ENCODE data around the gene COG1. TPM values are rescaled to one million over a fixed set of nuclear protein-coding genes. Genes with fewer than 3 reads are reported as not detected.

Gene COG1
- total RNA-seq, 1 donor from 2014 or later, result 11.7 TPM

DNA sequence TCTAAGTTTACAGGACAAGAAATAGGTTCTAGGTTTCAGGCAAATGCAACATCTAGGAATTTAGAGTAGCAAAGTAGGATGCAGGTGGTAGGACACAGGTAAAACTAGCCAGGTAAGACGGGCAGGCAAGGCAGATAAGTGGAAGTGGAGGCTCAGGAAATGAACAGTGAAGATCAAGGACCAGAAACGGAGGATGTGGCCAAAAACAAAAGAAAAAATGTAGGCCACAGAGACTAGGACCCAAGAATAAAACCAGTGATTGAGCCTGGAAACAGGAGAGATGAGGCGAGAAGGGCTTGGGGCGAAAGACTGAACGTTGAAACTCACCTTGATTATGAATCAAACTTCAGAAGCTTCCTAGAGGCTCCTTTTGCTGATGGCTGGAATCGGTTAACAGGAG lies 44.9 kb downstream of the COG1 start:
- peaks cover 44% of the 10 kb centered on the region for H4K20me1 ChIP-seq (ENCODE audit: low read depth)

GRCh38 chr17:73240561-73240960 lies 47.7 kb downstream of the COG1 start:
- Mint-ChIP-seq H3K27me3 (ENCODE audit: insufficient read depth, low read depth) (no peaks in the 10 kb centered on the region), H3K4me1 (peaks cover 21% of the 10 kb centered on the region), H3K36me3 (peaks cover 30% of the 10 kb centered on the region), H3K9me3 (no peaks in the 10 kb centered on the region), H3K27ac (no peak overlapping the region), H3K4me3 (no peak overlapping the region)
- no peaks in the 10 kb centered on the region for H3K4me1 ChIP-seq
- no peak for DNase-seq (ENCODE audit: low spot score)
- H3K27ac ChIP-seq, result no peak overlapping the region
- H3K9ac ChIP-seq, result no peak overlapping the region
- H3K9me3 ChIP-seq (ENCODE audit: low read depth), result no peaks in the 10 kb centered on the region
- TF ChIP-seq EZH2 (IDR thresholded peaks at IDR 0.05), result no peak
- no peak for TF ChIP-seq EZH2phosphoT487 (IDR thresholded peaks at IDR 0.05)
- no peak for TF ChIP-seq CTCF (IDR thresholded peaks at IDR 0.05)
- H3F3A ChIP-seq (ENCODE audit: low read depth), result no peaks in the 10 kb centered on the region
- H3K79me2 ChIP-seq (ENCODE audit: low read depth), result peaks cover 48% of the 10 kb centered on the region
- H2AFZ ChIP-seq (replicated peaks), result no peak overlapping the region
- peaks cover 35% of the 10 kb centered on the region for H4K20me1 ChIP-seq (ENCODE audit: low read depth)
- H3K4me2 ChIP-seq, result no peak overlapping the region
- H3K27me3 ChIP-seq, result no peaks in the 10 kb centered on the region
- H3K4me3 ChIP-seq, result no peak overlapping the region
- peaks cover 5% of the 10 kb centered on the region for H3K36me3 ChIP-seq

More for the DNA sequence above, 44.9 kb downstream of the COG1 start:
- Histone ChIP-seq H3K9me3 (ENCODE audit: low read depth) (no peaks in the 10 kb centered on the region), H3K9ac (no peak overlapping the region), H3K36me3 (peaks cover 5% of the 10 kb centered on the region), H3F3A (ENCODE audit: low read depth) (peaks cover 3% of the 10 kb centered on the region), H3K79me2 (ENCODE audit: low read depth) (peaks cover 74% of the 10 kb centered on the region), H3K27ac (no peak overlapping the region), H2AFZ (replicated peaks) (no peak overlapping the region), H3K4me2 (no peak overlapping the region), H3K4me1 (peaks cover 7% of the 10 kb centered on the region), H3K27me3 (no peaks in the 10 kb centered on the region), H3K4me3 (no peak overlapping the region)
- no peaks in the 10 kb centered on the region for H3K27me3 Mint-ChIP-seq (ENCODE audit: insufficient read depth, low read depth)
- H3K4me3 Mint-ChIP-seq, result no peak overlapping the region
- peaks cover 32% of the 10 kb centered on the region for H3K36me3 Mint-ChIP-seq
- no peak overlapping the region for H3K27ac Mint-ChIP-seq
- no peaks in the 10 kb centered on the region for H3K9me3 Mint-ChIP-seq
- DNase-seq (ENCODE audit: low spot score), result no peak
- TF ChIP-seq CTCF (IDR thresholded peaks at IDR 0.05) (no peak), EZH2phosphoT487 (IDR thresholded peaks at IDR 0.05) (no peak), EZH2 (IDR thresholded peaks at IDR 0.05) (no peak)
- peaks cover 33% of the 10 kb centered on the region for H3K4me1 Mint-ChIP-seq

- TF ChIP-seq EZH2phosphoT487 (IDR thresholded peaks at IDR 0.05), result no peak
- no peak for TF ChIP-seq CTCF (IDR thresholded peaks at IDR 0.05)
- TF ChIP-seq EZH2 (IDR thresholded peaks at IDR 0.05), result no peak
- Mint-ChIP-seq H3K9me3 (no peaks in the 10 kb centered on the region), H3K4me3 (no peak overlapping the region), H3K4me1 (peaks cover 13% of the 10 kb centered on the region), H3K27me3 (ENCODE audit: insufficient read depth, low read depth) (peaks cover 2% of the 10 kb centered on the region), H3K36me3 (peaks cover 9% of the 10 kb centered on the region), H3K27ac (no peak overlapping the region)
- Histone ChIP-seq H3K4me2 (no peak overlapping the region), H2AFZ (replicated peaks) (no peak overlapping the region), H4K20me1 (ENCODE audit: low read depth) (peaks cover 6% of the 10 kb centered on the region), H3K79me2 (ENCODE audit: low read depth) (no peaks in the 10 kb centered on the region), H3K27me3 (peaks cover 6% of the 10 kb centered on the region), H3K9ac (no peak overlapping the region), H3K9me3 (ENCODE audit: low read depth) (no peaks in the 10 kb centered on the region), H3K4me1 (no peaks in the 10 kb centered on the region), H3K36me3 (no peaks in the 10 kb centered on the region), H3F3A (ENCODE audit: low read depth) (peaks cover 5% of the 10 kb centered on the region), H3K27ac (no peak overlapping the region), H3K4me3 (no peak overlapping the region)
- DNase-seq (ENCODE audit: low spot score), result no peak
Measured at GRCh38 chr17:73247726-73248125, 54.9 kb downstream of the COG1 start.
